ENCODE measurements around the gene KIR2DL4.
"Not testable (repeated sequence)": the region's sequence is repeated elsewhere in the genome, so short reads cannot be mapped to it uniquely, and the experiment has no call there.

KIR2DL4 gene

GRCh38 chr19:54805665-54806515, 2.5 kb downstream of the KIR2DL4 start:
- DNase-seq = no peak

- DNase-seq = no peak
These were observed 3.1 kb downstream of the KIR2DL4 start for GRCh38 chr19:54806516-54806838.

DNA sequence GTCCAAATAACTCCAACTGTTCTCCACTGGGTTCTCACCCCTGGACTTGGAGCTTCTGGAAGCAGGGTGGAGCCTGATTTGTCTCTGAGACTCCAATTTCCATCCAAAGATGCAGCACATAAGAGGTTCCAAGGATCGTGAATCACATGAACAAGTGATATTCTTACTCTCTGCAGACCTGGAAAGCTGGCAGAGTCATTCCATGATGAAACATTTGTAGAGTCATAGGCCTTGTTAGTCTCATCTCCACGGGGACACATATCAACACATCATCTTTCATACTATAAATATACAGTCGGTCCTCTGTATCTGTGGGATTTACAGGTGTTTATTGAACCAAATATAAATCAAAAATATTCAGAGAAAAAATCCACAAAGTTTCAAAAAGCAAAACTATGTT, 11.2 kb downstream of the KIR2DL4 start:
- DNase-seq = not testable (repeated sequence)

GRCh38 chr19:54816251-54816650, 12.8 kb downstream of the KIR2DL4 start, which contains the start of gene KIR3DL1:
Gene KIR3DL1, plus strand, starts transcription at chr19:54816468.
- DNase-seq = not testable (repeated sequence)

DNA sequence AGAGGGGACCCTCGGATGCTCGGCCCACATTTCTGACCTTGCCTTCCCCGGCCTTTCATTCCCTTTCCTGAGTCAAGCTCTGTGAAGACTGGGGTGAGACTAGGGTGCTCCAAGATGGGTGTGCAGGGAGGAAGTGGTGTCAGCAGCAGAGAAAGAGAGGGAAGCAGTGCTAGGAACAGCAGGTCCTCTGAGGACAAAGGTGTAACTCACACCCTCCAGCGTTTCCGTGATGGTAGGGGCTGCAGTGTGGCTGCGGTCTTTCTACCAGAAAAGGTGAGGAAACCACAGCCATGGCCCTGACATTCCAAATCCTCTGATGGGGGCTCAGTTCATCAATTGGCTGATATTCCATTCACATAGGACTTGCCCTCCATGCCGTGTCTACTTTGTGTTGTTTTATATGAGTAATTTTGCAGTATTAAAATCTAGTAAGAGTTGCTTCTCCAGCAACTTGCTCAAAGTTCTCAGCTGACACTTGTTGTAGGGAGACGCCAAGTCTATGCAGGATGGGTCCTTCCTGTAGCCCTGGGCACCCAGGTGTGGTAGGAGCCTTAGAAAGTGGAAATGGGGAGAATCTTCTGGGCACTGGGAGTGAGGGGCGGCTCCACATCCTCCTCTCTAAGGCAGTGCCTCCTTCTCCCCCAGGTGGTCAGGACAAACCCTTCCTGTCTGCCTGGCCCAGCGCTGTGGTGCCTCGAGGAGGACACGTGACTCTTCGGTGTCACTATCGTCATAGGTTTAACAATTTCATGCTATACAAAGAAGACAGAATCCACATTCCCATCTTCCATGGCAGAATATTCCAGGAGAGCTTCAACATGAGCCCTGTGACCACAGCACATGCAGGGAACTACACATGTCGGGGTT, 14.5 kb downstream of the KIR2DL4 start:
- DNase-seq = no peak

DNA sequence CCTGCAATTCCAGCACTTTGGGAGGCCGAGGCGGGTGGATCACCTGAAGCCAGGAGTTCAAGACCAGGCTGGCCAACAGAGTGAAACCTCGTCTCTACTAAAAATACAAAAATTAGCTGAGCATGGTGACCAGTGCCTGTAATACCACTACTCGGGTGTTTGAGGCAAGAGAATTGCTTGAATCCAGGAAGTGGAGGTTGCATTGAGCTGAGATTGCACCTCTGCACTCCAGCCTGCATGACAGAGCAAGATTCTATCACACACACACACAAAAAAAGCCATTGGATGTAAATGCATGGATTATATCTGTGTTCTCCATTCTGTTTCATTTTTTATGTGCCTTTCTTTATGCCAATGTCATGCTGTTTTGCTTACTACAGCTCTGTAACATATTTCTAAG, 21.0 kb downstream of the KIR2DL4 start:
- not testable (repeated sequence) for DNase-seq

DNA sequence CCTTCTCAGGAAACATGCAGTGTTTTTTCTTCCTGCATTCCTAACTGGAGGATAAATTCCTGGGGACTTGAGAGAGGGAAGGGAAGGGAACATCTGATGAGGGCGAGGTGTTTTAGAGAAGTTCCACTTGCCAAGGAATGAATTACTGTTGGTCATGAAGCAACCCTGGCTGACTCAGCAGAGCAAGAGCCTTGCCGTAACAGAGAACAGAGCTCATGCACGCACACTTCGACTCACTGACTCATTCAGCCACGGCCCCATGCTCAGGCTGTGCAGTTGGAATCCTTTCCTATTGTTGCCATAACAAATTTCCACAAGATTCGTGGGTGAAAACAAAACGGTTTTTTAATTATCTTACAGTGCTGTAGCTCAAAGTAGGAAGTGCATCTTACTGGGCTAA, 21.9 kb downstream of the KIR2DL4 start:
- not testable (repeated sequence) for DNase-seq

- DNase-seq = not testable (repeated sequence)
These were observed 24.7 kb downstream of the KIR2DL4 start for GRCh38 chr19:54828064-54828463.

DNA sequence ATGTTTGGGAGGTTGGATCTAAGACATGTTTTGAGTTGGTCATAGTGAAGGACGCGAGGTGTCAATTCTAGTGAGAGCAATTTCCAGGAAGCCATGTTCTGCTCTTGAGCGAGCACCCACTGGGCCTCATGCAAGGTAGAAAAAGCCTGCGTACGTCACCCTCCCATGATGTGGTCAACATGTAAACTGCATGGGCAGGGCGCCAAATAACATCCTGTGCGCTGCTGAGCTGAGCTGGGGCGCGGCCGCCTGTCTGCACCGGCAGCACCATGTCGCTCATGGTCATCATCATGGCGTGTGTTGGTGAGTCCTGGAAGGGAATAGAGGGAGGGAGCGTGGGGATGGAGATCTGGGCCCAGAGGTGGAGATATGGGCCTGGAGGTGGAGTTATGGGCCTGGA, 29.1 kb downstream of the KIR2DL4 start, which contains the start of gene KIR2DS4:
TSS of gene KIR2DS4 (plus strand) at position 181 of the 400 bp plus-strand sequence.
- not testable (repeated sequence) for DNase-seq

GRCh38 chr19:54835126-54835525, 31.7 kb downstream of the KIR2DL4 start:
- not testable (repeated sequence) for DNase-seq

GRCh38 chr19:54837522-54837921, 34.1 kb downstream of the KIR2DL4 start:
- DNase-seq = not testable (repeated sequence)

- not testable (repeated sequence) for DNase-seq
These were observed 39.8 kb downstream of the KIR2DL4 start for GRCh38 chr19:54843171-54843570.

- not testable (repeated sequence) for DNase-seq
These were observed 46.7 kb downstream of the KIR2DL4 start, which contains the start of gene KIR3DL2 for GRCh38 chr19:54850061-54850640. Gene KIR3DL2, plus strand, starts transcription at chr19:54850443. Its CDS starts 33 bp downstream, at chr19:54850476.

DNA sequence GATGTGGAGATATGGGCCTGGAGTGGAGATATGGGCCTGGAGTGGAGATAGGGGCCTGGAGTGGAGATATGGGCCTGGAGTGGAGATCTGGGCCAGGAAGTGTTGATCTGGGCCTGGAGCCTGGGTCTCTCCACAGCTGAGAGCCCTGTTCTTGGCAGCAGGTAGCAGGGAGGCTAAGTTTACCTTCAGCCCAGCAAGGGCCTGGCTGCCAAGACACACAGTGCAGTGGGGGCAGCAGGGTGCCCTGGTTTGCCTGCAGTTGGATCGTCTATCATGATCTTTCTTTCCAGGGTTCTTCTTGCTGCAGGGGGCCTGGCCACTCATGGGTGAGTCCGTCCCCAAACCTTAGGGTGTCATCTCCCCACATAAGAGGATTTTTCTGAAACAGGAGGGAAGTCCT, 47.5 kb downstream of the KIR2DL4 start:
- DNase-seq = no peak

DNA sequence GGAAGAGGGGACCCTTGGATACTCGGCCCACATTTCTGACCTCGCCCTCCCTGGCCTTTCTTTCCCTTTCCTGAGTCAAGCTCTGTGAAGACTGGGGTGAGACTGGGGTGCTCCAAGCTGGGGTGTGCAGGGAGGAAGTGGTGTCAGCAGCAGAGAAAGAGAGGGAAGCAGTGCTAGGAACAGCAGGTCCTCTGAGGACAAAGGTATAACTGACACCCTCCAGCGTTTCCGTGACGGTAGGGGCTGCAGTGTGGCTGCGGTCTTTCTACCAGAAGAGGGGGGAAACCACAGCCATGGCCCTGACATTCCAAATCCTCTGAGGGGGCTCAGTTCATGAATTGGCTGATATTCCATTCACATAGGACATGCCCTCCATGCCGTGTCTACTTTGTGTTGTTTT, 47.9 kb downstream of the KIR2DL4 start:
- DNase-seq = no peak

GRCh38 chr19:54855241-54855640, 51.8 kb downstream of the KIR2DL4 start:
- not testable (repeated sequence) for DNase-seq

GRCh38 chr19:54858476-54858875, 55.1 kb downstream of the KIR2DL4 start:
- not testable (repeated sequence) for DNase-seq

DNA sequence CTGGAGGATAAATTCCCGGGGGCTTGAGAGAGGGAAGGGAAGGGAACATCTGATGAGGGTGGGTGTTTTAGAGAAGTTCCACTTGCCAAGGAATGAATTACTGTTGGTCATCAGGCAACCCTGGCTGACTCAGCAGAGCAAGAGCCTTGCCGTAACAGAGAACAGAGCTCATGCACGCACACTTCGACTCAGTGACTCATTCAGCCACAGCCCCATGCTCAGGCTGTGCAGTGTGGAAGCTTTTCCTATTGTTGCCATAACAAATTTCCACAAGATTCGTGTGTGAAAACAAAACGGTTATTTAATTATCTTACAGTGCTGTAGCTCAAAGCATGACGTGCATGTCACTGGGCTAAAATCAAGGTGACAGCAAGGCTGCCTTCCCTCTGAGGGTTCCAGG, 56.0 kb downstream of the KIR2DL4 start:
- DNase-seq = not testable (repeated sequence)

- not testable (repeated sequence) for DNase-seq
These were observed 60.0 kb downstream of the KIR2DL4 start for GRCh38 chr19:54863459-54863858.

Measured in NCI-H1417 (cell line).